Measurements from ENCODE around the gene MIEF1.

GRCh38 chr22:39534092-39534506 is 32.0 kb downstream of the MIEF1 start:
- TF ChIP-seq RAD21 (IDR thresholded peaks at IDR 0.05; ENCODE audit: low read depth) (no peak), YY1 (IDR thresholded peaks at IDR 0.05; ENCODE audit: low read depth) (no peak), TEAD4 (IDR thresholded peaks at IDR 0.05) (no peak), USF1 (IDR thresholded peaks at IDR 0.05) (no peak), CEBPB (IDR thresholded peaks at IDR 0.05) (no peak), EP300 (IDR thresholded peaks at IDR 0.05; ENCODE audit: borderline replicate concordance) (no peak), REST (IDR thresholded peaks at IDR 0.05; ENCODE audit: low read depth) (no peak), FOXM1 (IDR thresholded peaks at IDR 0.05; ENCODE audit: borderline replicate concordance, low read depth) (no peak), CREB1 (IDR thresholded peaks at IDR 0.05; ENCODE audit: low read depth) (no peak)

Measured in Ishikawa (cell line).